Central memory CD4-positive, alpha-beta T cell (primary cell): ENCODE measurements around the gene MORN1.

ENCODE experiments used
- DNase-seq: peaks from one replicate; pipeline ENCODE4 v3.0.0; 2022

Gene MORN1

GRCh38 chr1:2404142-2404889, 13.0 kb upstream of the MORN1 start:
- DNase-seq: no peak

DNA sequence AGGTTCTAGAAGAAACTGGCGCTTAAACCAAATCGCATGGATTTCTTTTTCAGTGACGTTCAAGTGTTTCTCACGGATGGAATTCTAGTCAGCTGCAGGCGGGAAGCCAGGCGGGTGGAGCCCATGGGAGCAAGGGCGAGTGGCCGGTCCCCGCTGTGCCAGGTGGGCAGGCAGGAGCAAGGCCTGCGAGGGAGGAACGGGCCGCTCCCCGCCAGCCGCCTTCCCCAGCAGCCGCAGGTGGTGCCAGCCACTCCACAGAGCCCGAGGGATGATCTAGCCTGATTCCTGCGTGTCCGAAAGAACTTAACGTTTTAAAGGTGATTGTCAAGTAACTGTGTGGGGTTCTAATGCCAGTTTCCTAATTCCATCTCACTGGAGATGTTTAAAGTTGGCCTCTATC, 11.9 kb upstream of the MORN1 start:
- no peak for DNase-seq

DNA sequence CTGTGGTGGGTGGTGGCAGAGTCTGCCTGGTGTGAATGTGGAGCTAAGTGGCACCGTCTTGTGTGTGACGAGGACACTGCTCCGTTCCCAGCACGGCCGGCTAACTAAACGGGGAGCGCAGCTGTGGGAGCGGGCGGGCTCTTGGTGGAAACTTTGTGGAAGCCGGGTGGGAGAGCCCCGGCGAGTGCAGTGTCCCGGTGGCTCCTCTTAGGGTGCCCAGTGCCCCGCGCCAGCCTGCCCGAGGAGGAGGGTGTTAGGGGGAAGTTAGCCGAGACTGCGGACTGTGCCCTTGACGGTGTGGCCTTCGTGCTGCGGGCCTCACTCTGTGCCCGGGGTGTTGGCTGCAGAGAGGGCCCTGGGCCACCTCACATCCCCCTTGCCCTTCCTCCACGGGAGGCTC, 11.1 kb upstream of the MORN1 start:
- no peak for DNase-seq

DNA sequence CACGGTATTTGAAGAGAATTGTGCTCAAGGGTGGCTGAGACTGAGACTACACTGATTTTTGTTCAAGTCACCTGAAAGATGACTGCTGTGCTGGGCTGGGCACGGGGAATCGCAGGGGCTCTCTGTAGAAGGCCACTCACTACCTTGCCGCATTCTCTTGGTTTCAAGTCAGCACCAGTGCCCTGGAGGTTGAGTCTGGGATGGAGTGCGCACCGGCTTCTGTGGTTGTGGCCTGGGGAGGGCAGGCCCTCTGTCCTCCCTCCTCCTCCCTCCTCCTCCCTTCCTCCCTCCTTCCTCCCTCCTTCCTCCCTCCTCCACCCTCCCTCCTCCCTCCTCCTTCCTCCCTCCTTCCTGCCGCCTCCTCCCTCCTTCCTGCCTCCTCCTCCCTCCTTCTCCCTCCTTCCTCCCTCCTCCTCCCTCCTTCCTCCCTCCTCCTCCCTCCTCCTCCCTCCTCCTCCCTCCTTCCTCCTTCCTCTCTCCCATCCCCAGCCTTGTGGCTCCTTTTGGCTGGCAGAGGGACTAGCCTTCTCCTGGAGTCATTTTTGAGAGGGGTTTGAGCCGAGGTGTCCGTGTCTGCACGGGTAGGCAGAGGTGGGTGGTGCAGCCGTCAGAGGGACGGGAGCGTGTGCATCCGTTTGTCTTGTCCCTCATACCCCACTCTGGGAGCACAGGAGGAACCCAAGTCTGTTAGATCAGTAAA, 9.7 kb upstream of the MORN1 start:
- no peak for DNase-seq

DNA sequence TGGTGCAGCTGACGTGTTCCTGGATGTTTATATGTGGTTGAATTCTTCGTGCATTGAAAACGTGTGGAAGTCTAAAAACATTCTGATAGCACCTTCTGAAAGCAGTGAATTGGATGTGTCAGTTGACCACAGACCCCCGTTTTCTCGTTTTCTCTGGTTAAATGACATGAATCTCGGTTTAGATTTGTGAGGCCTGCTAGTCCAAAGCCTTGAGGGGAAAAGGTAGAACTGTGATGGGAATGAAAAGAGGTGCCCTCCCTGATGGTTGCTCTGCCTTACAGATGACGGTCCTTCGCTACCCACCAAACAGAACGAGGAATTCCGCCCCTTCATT, 9.2 kb upstream of the MORN1 start:
- no peak for DNase-seq

GRCh38 chr1:2399890-2400575, 8.7 kb upstream of the MORN1 start:
- DNase-seq: no peak

- DNase-seq: no peak
Observed at GRCh38 chr1:2398871-2399270, 7.5 kb upstream of the MORN1 start.

GRCh38 chr1:2397007-2397679, 5.8 kb upstream of the MORN1 start:
- no peak for DNase-seq

DNA sequence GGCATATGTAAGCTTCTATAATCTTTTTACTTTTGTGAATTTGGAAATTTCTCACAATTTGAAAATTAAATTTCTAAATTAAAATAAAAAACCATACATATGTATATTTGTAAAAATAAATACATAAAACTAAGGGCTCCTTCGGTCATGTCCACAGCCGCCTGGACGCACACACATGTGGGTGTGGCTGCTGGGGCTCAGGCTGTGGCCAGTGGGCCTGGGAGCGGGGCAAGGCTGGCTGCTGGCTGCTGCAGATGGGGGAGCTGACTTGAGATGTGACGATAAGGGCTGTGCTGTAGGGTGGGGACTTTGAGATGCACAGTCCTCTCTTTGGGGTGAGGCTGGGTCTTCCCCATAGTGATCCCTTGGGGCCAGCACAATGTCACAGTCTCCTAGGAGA, 5.1 kb upstream of the MORN1 start:
- no peak for DNase-seq

DNA sequence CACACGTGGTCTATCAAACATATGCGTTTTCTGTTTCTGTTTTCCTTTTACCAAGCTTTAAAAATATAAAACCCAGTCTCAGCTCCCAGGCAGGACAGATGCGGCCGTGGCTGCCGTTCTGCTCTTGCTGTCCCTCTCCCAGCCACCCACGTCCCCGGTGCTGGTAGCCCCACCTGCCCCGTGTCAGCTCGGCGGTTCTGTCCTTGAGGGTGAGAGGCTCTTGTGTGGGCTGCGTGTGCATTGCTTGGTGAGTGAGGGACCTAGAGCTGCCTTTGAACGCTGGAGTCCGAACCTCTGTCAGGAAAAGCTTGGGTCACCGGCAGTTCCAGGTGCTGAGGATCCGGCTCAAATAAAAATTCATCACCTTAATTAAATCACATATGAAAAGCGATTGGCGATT, 4.7 kb upstream of the MORN1 start:
- DNase-seq: no peak

GRCh38 chr1:2395245-2395644, 3.9 kb upstream of the MORN1 start:
- no peak for DNase-seq

- no peak for DNase-seq
Observed at GRCh38 chr1:2394761-2395160, 3.4 kb upstream of the MORN1 start.

DNA sequence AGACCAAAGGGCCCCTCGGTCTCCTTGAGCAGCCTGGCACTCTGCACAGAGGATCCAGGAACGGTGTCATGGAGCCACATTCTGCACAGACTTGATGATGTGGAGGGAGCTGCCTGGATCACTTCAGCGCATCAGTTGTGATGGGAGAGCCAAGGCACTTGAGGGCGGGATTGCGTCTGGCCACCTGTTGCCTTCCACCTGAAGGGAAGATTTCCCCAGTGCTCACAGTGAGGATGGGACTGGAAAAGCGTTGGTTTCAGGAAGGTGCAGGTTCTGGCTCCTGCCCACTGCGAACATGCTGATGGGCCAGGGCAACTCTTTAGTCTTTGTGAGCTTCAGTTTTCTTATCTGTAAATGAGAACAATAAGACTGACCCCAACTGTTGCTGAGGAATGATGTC, 2.9 kb upstream of the MORN1 start:
- DNase-seq: no peak

- DNase-seq: no peak
Observed at GRCh38 chr1:2393471-2393877, 2.1 kb upstream of the MORN1 start.

DNA sequence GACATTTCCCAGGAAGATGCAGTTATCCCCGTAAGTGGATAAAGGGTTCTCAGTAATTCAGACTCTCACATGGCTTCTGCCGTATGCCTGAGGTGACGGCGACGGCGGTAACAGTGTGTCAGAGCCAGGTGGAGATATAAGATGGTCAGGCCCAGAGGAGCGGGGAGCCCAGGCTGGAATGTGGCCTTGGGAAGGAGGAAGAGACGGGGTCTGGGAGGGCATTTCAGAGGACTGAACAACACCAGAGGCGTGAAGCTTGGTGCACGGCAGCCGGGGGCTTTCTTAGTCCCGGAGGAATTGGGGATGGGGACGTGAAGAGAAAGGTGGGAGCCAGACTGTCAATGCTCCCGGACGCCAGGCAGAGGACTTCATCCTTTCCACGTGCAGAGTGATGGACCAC, 1.3 kb upstream of the MORN1 start:
- DNase-seq: no peak

GRCh38 chr1:2391931-2392509, 666 bp upstream of the MORN1 start:
- no peak for DNase-seq

DNA sequence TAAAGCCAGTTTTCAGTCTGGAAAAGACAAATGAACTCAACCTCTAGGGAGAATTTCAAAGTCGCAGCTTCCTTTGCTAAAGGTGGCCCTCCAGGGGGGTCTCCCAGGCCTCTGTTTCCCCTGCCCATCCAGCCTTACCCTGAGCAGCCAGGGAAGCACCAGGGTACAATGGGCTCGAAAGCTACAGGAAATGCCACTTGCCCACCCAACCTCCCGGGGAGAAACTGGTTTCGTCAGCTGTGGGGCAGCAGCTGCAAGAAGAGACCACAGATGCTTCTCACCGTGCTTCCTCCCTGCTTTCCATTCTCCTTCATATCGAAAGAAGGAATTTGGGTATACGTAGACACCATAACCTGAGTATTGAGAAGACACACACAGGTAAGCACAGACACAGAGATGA, 1.7 kb downstream of the MORN1 start:
- no peak for DNase-seq

DNA sequence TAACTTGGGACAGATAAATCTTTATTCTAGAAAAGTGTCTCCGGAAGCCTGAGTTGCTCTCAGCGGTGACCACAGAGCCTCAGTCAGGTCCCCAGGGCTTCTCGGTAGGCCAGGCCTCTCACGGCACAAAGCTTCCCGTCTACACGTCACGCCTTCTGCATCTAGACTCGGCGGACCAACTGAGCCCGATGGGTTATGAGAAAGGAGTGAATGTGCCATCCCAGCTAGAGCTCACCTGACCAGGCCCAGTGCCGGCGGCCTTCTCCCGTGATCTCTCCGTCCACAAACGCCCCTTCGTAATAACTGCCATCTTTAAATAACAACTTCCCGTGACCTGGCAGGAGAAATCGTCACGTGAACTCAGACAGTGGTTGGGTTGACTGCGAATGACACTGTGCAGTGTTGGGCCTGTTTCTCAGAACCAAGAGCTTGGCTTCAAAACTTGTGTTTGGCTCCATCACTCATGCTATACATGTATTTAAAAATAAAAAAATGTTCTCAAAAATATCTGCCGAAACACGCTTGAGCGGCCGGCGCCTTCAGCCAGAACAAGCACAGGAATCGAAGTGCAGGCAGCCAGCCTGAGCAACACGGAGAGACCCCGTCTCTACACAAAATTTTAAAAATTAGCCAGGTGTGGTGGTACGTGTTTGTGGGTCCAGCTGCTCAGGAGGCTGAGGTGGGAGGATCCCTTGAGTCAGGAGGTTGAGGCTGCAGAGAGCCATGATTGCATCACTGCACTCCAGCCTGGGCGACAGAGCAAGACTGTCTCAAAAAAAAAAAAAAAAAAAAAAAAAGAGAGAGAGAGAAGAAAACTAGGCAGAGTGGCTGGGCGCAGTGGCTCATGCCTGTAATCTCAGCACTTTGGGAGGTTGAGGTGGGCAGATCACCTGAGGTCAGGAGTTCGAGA, 3.1 kb downstream of the MORN1 start:
- no peak for DNase-seq

GRCh38 chr1:2386636-2387611, 4.4 kb downstream of the MORN1 start:
- DNase-seq: no peak

GRCh38 chr1:2385606-2386280, 5.6 kb downstream of the MORN1 start:
- DNase-seq: no peak
